KBM-7 (cell line): ENCODE data around the gene COLGALT1.
"Not testable (repeated sequence)": the region's sequence is repeated elsewhere in the genome, so short reads cannot be mapped to it uniquely, and the experiment has no call there.

Experiments used
- DNase-seq: peaks from one replicate; pipeline ENCODE4 v3.0.0-alpha.2; 2015
- in situ Hi-C: fragments of 300-500 bp; cut with MboI; formaldehyde crosslinking; loops from 2 replicates; pipeline ENCODE4 v1.14.3; 2020; ENCODE audit warnings: low sequenced_read_pairs, low pct_unique_long_range_greater_than_20kb, mixed read lengths

Gene COLGALT1

DNA sequence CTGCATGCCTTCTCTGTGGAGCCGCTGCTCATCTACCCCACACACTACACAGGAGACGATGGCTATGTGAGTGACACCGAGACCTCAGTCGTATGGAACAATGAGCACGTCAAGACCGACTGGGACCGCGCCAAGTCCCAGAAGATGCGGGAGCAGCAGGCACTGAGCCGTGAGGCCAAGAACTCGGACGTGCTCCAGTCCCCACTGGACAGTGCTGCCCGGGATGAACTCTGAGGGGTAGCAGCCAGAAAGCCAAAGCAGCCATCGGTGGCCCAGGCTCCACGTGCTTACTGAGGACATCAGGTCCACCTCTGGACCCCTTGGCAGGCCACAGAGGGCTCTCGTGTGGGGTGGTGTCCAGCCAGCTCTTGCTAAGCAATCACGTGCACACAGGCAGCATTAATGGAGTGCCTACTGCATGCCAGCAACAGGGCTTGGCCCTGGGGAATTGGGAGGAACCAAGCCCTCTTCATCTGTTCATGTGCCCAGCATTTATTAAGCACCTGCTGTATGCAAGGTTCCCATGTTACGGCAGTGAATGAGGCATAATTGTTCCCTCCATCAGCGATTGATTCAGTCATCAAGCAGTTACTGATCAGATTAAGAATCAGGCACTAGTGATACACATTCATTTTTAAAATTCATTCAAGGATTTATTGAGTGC is 25.9 kb downstream of the COLGALT1 start:
- in situ Hi-C loops = no loop called here
- no peak for DNase-seq

DNA sequence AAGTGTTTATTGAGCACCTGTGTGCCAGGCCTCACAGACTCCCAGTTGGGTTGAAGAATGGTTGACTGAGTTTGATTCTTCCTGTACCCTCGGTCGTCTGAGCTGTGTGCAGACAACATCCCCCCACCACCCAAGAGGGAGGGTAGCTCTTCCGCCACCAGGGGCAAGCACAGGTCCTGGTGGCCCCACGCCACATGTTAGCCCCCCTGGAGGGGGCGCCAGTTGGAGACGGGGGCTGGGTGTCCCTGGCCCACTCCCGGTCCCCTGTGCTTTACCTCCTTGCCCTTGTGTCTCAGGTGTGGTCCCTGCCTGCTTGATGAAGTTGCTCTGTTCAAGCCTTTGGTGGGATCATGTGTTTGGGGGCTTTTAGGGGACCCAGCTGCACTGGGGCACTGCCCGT is 27.2 kb downstream of the COLGALT1 start:
- no peak for DNase-seq
- in situ Hi-C loops = no loop called here

DNA sequence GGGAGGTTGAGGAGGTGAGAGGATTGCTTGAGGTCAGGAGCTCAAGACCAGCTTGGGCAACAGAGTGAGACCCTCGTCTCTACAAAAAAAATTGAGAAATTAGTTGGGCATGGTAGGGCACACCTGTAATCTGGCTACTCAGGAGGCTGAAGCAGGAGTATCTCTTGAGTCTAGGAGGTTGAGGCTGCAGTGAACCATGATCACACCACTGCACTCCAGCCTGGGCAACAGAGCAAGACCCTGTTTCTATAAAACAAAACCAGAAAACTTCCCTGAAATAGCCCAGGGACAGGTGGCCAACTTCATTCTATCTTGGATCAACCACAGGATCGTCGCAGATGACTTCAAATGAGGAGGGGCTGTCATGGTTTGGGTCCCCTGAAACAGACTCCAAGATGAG is 28.7 kb downstream of the COLGALT1 start:
- in situ Hi-C loops = no loop called here
- no peak for DNase-seq

DNA sequence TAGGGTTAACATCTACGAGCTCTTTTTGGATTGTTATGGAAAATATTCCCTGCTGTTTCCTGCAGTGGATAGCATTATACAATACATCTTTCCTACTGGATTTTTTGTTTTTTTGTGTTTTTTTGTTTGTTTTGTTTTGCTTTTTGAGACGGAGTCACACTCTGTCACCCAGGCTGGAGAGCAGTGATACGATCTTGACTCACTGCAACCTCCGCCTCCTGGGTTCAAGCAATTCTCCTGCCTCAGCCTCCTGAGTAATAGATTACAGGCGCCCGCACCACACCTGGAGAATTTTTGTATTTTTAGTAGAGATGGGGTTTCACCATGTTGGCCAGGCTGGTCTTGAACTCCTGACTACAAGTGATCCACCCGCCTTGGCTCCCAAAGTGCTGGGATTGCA is 29.9 kb downstream of the COLGALT1 start:
- in situ Hi-C loops, DNase-seq: not testable (repeated sequence)

DNA sequence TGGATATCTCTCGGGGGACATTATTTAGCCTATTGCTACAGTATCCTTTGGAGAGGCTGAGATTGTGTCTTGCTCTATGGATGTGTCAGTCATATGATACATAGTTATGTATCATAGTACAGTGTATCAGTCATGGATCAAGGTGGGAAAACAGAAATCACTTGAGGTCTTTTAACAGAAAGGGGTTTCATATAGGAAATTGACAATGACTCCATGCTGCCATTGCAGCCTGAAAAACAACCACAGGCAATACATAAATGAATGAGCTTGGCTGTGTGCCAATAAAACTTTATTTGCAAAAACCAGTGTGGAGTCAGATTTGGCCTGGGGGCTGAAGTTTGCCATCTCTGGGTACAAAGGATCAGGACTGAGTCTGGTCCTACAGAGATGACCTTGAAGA is 35.4 kb downstream of the COLGALT1 start:
- DNase-seq = no peak
- in situ Hi-C loops = no loop called here

DNA sequence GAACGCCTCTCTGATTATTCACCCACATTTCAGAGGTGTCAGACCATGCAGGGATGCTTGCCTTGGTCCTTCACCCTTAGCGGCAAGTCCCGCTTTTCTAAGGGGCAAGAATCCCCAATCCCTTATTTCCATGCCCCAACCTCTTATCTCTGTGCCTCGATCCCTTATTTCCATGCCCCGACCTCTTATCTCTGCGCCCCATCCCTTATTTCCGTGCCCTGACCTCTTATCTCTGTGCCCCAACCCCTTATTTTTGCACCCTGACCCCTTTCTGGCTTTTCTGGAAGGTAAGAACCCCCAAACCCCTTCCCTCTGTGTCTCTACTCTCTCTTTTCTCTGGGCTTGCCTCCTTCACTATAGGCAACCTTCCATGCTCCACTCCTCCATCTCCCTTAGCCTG is 38.8 kb downstream of the COLGALT1 start:
- in situ Hi-C loops, DNase-seq: not testable (repeated sequence)

DNA sequence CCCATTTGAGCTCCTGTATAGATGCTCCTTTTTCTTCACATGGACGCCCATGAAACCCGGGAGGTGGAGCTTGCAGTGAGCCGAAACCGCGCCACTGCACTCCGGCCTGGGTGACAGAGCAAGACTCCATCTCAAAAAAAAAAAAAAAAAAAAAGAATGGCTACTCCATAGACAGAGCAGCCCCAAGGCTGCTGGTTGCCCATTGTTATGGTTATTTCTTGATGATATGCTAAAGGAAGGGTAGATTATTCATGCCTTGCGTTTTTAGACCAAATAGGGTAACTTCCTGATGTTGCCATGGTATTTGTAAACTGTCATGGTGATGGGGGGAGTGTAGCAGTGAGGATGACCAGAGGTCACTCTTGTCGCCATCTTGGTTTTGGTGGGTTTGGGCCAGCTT is 42.6 kb downstream of the COLGALT1 start:
- in situ Hi-C loops = not testable (repeated sequence)

DNA sequence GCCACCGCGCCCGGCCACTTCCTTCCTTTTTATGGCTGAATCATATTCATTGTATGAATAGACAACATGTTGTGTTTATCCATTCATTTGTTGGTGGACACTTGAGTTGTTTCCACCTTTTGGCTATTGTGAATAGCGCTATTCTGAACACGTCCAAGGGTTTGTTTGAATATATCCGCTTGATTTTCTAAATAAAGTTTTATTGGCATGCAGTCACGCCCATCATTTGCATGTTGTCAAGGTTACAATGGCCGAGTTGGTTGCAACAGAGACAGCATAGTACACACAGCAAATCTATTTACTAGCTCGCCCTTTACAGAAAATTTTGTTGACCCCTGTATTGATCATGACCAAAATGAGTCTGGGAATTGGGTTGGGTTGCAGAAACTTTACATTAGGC is 43.5 kb downstream of the COLGALT1 start:
- in situ Hi-C loops = no loop called here
- DNase-seq = no peak

More for the DNA sequence above, 42.6 kb downstream of the COLGALT1 start:
- not testable (repeated sequence) for DNase-seq

DNA sequence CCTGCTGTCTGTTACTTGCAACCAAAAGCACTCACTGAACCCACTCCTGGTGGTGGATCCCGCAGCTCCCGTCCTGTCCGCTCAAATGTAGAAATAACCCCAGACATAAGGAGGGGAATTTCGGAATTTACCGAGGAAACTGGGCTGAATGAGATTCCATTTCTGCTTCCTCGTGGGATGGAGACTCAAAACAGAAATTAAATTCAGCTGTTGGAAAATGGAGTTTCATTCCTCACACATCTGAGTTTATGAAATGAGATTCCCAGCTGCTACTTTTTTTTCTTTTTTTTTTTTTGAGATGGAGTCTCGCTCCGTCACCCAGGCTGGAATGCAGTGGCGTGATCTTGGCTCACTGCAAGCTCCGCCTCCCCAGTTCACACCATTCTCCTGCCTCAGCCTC is 44.3 kb downstream of the COLGALT1 start:
- no peak for DNase-seq
- in situ Hi-C loops = no loop called here

DNA sequence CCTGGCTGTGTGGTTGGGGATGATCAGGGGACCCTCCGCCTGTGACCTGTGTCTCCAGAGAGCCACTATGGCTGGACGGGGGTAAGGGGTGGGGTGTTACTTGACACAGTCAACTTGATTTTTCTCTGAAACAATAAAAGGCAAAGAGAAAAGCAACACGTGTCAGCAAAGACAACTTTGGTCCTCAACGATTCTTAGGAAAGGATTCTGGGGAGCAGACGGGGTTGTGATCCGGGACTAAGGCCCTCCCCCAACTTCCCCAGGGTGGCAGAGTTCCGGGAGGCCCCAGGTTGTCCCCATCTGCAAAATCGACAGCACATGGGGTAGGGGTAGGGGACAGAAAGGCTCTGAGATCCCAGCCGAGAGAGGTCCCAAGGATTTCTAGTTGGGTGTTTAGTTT is 46.2 kb downstream of the COLGALT1 start:
- in situ Hi-C loops = no loop called here
- no peak for DNase-seq

DNA sequence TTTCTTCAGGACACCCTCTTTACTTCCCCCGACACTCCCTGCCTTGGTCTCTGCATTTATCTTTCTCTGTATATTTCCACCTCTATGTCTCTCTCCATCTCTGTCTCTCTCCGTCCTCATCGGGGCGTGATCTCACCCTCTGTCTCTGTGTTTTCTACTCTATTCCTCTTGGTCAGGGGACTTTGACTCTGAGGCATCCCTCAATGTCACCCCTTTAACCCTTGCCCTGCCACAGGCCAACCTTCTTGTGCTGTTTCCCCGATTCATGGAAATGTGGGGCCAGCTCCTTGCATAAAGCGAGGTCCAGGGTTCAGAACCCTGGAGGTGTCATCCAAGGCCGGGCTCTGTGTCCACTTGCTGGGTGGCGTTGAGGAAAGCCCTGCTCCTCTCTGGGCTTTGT is 46.8 kb downstream of the COLGALT1 start:
- no peak for DNase-seq
- in situ Hi-C loops = no loop called here

DNA sequence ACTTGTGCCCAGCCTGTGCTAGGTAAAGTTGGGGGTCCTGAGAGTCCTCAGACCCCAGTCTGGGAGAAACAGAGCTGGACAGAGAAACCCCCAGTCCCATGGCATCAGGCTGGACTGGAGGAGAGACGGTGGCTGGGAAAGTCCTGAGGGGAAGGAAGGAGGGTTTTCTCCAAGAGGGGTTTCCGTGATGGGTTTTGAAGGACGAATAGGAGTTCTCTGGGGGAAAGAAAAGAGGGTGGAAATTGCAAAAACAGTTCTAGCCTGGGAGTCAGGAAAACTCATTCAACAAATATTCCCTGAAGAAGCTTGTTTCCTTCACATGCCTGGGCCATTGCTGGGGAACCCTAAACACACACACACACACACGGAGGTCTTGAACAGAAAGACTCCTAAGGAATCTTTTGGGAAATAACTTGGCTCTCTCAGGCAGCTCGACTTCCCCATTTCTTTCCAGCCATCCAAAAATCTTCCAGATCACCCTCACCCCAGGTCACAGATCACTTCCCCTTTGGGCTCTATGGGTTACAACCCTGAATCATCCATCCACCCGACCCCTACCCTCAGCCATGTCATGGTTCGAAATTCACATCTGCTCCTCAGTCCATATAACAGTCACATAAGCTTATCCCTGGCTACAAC is 47.5 kb downstream of the COLGALT1 start:
- in situ Hi-C loops = no loop called here
- DNase-seq = peak; percentile 42

DNA sequence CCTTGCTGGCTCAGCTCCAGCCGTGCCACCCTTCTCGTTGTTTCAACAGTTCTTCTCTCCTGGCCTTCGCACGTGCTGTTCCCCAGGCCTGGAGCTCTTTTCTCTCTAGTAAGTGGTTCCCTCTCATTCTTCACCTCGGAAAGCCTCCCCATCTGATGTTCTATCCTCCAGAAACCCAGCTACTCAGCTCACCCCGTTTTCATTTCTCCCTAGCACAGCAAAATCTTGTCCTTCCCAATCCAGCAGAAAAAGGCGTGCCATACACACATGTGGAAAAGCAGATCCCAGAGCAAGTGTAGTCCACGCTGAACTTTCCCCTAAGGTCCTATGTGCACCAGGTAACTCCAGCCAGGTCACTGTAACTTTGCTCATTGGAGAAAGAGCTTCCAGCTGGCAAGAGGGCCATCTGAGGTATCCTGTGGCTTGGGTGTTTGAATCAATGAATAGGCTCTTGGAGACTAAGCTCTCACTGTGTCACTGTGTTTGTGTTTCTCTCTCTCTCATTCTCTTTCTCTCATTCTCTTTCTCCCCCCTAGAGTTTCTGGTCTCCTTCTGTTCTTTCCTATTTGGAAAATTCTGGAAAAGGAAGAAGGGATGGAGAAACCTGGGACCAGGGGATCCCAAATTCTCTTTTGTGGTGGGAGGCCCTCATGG is 49.0 kb downstream of the COLGALT1 start:
- no peak for DNase-seq
- in situ Hi-C loops = no loop called here

DNA sequence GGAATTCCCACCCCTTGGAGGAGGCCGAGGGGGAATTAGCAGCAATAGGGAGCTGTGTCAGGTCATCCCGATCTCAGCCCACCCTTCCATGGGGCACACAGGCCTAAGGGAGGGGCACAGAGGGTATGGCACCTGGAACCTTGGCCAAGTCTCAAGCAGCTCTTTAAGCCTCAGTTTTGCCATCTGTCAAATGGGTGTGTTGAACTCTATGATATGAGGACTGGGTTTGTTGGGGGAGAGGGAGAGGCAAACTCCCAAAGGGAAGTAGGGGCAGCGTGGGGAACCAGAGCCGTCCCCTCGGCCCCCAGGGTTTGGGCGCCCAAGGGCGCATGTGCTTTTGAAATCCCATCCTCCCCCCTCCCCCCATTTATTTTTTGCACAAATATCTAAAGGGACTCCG is 49.7 kb downstream of the COLGALT1 start:
- no peak for DNase-seq
- in situ Hi-C loops = no loop called here

DNA sequence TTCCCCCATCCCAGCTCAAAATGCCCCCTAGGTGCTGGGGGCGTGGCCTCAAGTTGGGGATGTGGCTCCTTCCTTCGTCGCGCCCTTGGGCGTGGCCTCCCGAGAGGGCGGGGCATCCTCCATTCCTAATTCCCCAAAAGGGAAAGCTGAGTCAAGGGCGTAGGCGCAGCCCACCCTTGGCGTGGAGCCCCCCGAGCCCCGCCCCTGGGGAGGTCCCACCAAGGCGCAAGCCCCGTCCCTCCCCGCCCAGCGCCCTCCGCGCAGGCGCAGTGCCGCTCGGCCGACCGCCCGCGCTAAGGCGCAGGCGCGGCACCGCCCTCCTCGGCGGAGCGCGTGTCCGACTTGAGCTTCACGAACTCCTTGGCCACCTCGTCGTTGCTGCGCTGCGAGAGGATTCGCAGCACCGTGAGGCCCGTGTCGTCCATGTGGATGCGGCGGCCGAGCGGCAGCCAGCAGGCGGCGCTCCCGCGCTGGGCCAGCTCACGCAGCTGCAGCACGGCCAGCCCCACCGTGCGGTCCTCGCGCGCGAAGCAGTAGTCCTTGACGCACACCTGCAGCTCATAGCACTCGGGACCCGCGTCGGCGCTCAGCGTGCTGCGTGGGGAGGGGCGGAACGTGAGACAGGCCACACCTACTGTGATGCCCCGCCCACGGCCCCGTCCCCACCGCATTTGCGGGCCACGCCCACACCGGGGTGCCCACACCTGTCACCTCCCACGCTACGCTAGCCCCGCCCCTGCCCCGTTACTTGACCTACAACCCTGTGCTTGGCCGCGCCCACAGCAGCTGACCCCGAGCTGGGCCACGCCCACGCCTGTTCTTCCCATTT is 50.5 kb downstream of the COLGALT1 start:
- in situ Hi-C loops = no loop called here
- DNase-seq = peak; percentile 94

DNA sequence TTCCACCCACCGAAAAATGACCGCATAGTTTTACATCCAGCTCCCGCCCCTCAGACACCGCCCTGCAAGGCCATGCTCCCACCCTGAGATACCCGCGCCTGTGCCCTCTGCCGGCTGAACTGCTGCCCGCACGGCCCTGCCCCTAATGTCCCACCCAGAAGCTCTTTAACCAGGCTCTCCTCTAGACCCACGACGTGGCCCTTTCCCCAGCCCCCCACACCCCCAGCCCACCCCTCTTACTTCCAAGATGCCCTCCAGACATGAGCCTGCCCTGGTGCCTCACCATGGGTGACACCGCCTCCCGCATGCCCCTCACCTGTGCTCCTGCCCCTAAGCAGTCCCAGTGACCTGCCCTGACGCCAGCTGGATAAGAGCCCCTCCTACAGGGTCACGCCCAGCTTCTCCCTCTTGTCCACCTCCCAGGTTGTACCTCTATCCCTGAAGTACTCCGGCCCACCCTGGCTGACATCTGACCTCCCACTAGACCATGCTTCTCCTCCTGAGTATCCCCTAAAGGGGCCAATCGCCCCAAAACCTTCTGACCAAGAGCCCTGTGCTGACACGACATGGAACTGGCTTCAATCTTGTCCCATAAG is 51.2 kb downstream of the COLGALT1 start:
- DNase-seq = no peak

DNA sequence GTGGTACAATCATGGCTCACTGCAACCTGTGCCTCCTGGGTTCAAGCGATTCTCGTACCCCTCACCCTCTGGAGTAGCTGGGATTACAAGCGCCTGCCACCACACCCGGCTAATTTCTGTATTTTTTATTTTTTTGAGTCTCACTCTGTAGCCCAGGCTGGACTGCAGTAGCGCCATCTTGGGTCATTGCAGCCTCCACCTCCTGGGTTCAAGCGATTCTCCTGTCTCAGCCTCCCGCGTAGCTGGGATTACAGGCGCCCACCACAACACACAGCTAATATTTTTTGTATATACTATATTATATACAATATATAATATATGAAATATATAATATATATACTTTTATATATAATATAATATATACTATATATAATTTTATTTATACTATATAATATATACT is 52.5 kb downstream of the COLGALT1 start:
- DNase-seq = no peak
- in situ Hi-C loops = no loop called here

More for the DNA sequence above, 51.2 kb downstream of the COLGALT1 start:
- in situ Hi-C loops = no loop called here

DNA sequence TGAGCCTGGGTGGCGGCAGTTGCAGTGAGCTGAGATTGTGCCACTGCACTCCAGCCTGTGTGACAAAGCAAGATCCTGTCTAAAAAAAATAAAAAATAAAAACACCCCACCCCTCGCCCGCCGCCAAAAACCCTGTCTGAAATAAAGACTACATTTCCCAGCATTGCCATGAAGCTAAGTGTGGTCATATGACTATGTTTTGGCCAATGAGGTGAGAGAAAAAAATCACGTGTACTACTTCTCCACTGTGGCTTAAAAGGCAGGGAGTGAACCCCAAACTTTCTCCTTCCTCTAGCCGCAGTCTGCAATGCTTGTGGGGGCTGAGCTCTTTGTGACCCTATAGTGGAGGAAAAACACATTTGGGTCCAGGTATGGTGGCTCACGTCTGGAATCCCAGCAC is 54.9 kb downstream of the COLGALT1 start:
- in situ Hi-C loops = no loop called here
- no peak for DNase-seq

DNA sequence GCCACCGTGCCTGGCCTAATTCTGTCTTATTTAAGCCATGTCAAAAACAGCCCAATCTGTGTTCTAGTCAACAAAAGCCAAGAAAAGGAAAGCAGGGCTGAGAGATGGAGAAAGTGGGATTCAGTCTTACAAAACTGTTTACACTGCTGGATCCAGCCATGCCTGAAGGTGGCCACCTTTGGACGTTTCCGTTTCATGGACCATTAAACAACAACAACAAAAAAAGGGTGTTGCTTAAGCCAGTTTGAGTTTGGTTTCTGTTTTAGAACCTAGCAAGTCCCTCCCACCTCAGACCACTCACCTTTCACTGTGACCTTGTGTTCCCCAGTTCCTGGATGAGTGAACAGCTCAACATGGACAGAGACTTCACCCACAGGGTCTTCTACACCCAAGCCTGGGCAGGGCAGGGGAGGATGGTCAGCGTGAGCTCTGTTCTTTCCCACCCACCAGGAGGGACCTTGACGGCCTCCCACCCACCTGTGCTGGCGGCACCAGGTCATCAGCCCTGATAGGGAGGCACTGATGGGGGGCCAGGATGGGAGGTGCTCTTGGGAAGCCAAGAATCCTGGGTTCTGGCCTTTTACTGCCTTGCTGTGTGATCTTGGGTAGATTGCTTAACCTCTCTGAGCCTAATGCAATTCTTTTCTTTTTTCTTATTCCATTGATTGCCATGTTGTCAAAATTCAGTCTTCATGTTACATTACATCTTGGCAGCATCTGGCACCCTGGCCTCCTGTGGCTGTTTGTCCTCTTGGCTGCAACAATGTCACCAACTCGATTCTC is 56.2 kb downstream of the COLGALT1 start:
- in situ Hi-C loops = no loop called here
- no peak for DNase-seq
